Smooth muscle cell of the coronary artery (primary cell): Measurements from ENCODE around the gene KLF1. TPM values are rescaled to one million over a fixed set of nuclear protein-coding genes. Genes with fewer than 3 reads are reported as not detected.

Source experiments
- total RNA-seq: library from RNA; depleted of rRNA; stranded (reverse); fragments of >200 nt; gene quantifications from 2 replicates; pipeline ENCODE4 v1.2.3, GENCODE V29; 2014; ENCODE audit warnings: low replicate concordance

KLF1 gene
- total RNA-seq: 0.12 TPM in 1 of 2 replicates, not detected in the other

DNA sequence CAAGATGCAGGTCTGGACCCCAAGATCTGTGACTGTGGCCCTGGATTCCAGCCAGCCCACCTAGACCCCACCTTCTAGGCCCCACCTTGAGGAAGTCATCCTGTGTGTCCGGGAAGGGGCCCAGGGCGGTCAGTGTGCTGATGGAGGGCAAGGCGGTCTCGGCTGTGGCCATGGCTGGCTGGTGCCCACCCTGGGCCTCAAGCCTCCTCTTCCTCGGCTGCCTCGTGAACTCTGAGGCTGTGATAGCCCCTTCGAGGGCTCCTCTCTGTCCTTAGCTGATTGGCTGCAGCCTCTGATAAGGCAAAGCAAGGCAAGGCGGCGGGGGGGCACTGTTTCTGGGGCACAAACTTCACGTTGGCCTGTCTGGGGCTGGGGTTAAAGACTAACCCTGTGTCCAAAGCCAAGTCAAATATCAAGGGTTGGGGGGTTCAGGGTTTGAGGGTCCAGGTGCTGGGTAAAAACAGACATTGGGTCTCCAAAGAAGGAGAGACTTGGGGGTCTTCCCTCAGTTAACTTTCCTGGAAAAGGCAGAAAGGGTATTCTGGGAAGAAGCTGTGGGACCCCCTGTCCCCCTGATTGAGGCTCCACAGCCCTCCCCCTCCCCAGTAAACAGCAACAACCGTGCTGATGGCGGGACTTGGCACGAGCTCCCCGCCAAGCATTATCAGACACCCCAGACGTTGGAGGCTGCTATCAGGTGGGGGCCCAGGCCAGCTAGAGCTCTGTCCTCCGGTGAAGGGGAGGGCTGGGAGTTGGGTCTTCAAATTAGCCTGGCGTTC lies at the start of gene KLF1:
KLF1 (minus strand) TSS at position 233 of the 779 bp plus-strand sequence; CDS start at position 172, 61 bp downstream.

GRCh38 chr19:12933287-12934072 lies 46.5 kb upstream of the KLF1 start, which contains the start of gene FARSA:
TSS of gene FARSA (minus strand) at chr19:12933711. CDS start at chr19:12933696, 15 bp downstream.

DNA sequence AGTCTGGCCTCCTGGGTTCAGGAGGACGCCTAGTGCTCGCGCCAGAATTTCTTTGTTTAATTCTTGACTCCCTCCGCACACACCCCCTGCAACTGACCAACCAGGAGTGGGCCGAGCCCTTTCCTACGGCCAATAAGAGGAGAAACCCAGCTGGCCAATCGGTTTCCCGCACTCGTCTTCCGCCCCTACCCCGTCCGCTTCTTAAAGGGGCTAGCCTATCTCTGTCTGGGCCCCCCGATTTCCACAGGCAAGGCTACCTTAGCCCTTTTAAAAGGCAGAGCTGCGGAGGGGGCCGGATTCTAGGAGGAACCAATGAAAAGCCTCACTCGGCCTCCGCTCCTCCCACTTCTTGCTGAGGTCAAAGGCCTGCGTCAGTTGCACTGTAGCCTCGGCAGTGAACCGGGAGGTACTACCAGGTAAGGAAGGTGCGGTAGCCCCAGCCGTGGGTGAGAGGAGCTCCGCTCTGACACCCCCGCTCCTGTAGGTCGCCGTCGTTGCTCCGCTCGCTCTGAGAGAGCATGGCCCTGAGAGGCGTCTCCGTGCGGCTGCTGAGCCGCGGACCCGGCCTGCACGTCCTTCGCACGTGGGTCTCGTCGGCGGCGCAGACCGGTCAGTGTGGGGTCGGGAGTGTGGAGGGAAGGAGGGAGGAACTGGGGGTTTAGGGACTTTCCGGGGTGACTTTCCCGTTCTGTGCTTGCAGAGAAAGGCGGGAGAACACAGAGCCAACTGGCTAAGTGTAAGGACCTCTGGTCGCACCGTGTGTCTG lies 4.0 kb upstream of the KLF1 start, which contains the start of gene GCDH:
GCDH (plus strand) TSS at position 374 of the 766 bp plus-strand sequence; CDS start at position 519, 145 bp downstream.

GRCh38 chr19:12881172-12881808 lies 5.7 kb downstream of the KLF1 start, which contains the start of gene DNASE2:
TSS of gene DNASE2 (minus strand) at chr19:12881449. CDS start at chr19:12881375, 74 bp downstream.

DNA sequence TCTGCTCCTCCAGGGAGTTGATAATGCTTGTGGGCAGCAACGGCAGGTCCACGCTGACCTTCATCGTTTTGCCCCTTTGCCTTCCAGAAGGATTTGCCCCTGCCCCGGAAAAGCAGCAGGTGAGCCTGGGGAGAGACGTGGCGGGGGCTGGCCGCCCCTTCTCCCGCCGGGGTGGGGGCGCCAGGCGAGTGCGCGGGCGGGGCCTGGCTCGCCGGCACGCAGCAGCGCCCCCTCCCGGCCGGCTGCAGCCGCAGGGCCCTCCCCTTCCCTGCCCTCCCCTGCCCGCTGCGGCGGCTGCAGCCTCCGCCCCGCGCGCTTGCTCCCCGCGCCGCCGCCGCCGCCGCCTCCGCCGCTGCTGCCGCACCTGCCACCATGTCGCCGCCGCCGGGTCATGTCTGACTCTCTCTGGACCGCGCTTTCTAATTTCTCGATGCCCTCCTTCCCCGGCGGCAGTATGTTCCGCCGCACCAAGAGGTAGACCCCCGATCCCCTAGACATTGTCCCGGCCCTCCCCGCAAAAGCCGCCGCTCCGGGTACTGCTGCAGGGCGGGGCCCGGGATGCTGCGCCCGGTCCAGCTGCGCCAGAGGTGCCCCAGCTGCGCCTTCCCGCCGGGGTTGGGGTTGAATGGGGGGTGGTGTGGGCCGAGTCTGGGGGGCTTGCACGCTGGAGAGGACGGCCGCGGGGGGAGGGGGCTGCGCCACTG lies 48.7 kb downstream of the KLF1 start, which contains the start of gene MAST1:
MAST1 (plus strand) TSS at position 334 of the 704 bp plus-strand sequence; CDS start at position 392, 58 bp downstream.

GRCh38 chr19:12834566-12834943 lies 52.4 kb downstream of the KLF1 start, which contains the start of gene RTBDN:
TSS of gene RTBDN (minus strand) at chr19:12834579. CDS start at chr19:12829979, 4,600 bp downstream.

Other genes starting within 250 kb of the KLF1 start
- 29.1 and 32.4 TPM in 2 replicates for gene MAN2B1, start 220.5 kb downstream of the KLF1 start, total RNA-seq
- 11.0 and 13.0 TPM in 2 replicates for gene WDR83, start 220.4 kb downstream of the KLF1 start, total RNA-seq
- 57.6 and 65.5 TPM in 2 replicates for gene DHPS, start 205.3 kb downstream of the KLF1 start, total RNA-seq
- not detected in 2 replicates for gene GNG14, start 199.2 kb downstream of the KLF1 start, total RNA-seq
- 2.8 and 8.0 TPM in 2 replicates for gene FBXW9, start 190.6 kb downstream of the KLF1 start, total RNA-seq
- 26.8 and 65.9 TPM in 2 replicates for gene TNPO2, start 163.3 kb downstream of the KLF1 start, total RNA-seq
- gene TRIR, start 152.5 kb downstream of the KLF1 start, total RNA-seq: 133 and 152 TPM in 2 replicates
- 107 and 190 TPM in 2 replicates for gene GET3, start 149.7 kb downstream of the KLF1 start, total RNA-seq
- gene BEST2, start 135.4 kb downstream of the KLF1 start, total RNA-seq: not detected in 2 replicates
- 15.7 and 18.7 TPM in 2 replicates for gene HOOK2, start 111.6 kb downstream of the KLF1 start, total RNA-seq
- 33.2 and 138 TPM in 2 replicates for gene JUNB, start 95.7 kb downstream of the KLF1 start, total RNA-seq
- gene PRDX2, start 85.4 kb downstream of the KLF1 start, total RNA-seq: 169 and 248 TPM in 2 replicates
- 0.30 TPM in 1 of 2 replicates, not detected in the other for gene THSD8, start 85.1 kb downstream of the KLF1 start, total RNA-seq
- 9.7 and 15.9 TPM in 2 replicates for gene RNASEH2A, start 80.6 kb downstream of the KLF1 start, total RNA-seq
- gene RTBDN, start 52.6 kb downstream of the KLF1 start, total RNA-seq: not detected in 2 replicates
- gene MAST1, start 48.7 kb downstream of the KLF1 start, total RNA-seq: 0.35 TPM in 1 of 2 replicates, not detected in the other
- gene DNASE2, start 5.8 kb downstream of the KLF1 start, total RNA-seq: 25.7 and 31.3 TPM in 2 replicates
- gene GCDH, start 4.0 kb upstream of the KLF1 start, total RNA-seq: 13.3 and 19.8 TPM in 2 replicates
- gene SYCE2, start 32.1 kb upstream of the KLF1 start, total RNA-seq: 0.08 TPM in 1 of 2 replicates, not detected in the other
- 38.4 and 44.9 TPM in 2 replicates for gene FARSA, start 46.5 kb upstream of the KLF1 start, total RNA-seq
- 1,958 and 2,935 TPM in 2 replicates for gene CALR, start 51.4 kb upstream of the KLF1 start, total RNA-seq
- 53.6 and 59.7 TPM in 2 replicates for gene RAD23A, start 58.7 kb upstream of the KLF1 start, total RNA-seq
- 21.4 and 38.0 TPM in 2 replicates for gene GADD45GIP1, start 70.0 kb upstream of the KLF1 start, total RNA-seq
- 0.08 TPM in 1 of 2 replicates, not detected in the other for gene DAND5, start 82.4 kb upstream of the KLF1 start, total RNA-seq
- gene NFIX, start 108.3 kb upstream of the KLF1 start, total RNA-seq: 42.4 and 45.6 TPM in 2 replicates
- 8.6 TPM in 1 of 2 replicates, not detected in the other for gene LYL1, start 215.7 kb upstream of the KLF1 start, total RNA-seq
- gene TRMT1, start 229.5 kb upstream of the KLF1 start, total RNA-seq: 26.3 and 41.8 TPM in 2 replicates
- gene NACC1, start 231.1 kb upstream of the KLF1 start, total RNA-seq: 31.9 and 47.0 TPM in 2 replicates